ENCODE measurements around the gene MSI2. TPM values are rescaled to one million over a fixed set of nuclear protein-coding genes. Genes with fewer than 3 reads are reported as not detected.
A peak's percentile ranks its signal among the peaks of the same experiment; 100 is the strongest.

MSI2 gene
- total RNA-seq, 1 experiment from 2014 or later: 61.2 TPM

DNA sequence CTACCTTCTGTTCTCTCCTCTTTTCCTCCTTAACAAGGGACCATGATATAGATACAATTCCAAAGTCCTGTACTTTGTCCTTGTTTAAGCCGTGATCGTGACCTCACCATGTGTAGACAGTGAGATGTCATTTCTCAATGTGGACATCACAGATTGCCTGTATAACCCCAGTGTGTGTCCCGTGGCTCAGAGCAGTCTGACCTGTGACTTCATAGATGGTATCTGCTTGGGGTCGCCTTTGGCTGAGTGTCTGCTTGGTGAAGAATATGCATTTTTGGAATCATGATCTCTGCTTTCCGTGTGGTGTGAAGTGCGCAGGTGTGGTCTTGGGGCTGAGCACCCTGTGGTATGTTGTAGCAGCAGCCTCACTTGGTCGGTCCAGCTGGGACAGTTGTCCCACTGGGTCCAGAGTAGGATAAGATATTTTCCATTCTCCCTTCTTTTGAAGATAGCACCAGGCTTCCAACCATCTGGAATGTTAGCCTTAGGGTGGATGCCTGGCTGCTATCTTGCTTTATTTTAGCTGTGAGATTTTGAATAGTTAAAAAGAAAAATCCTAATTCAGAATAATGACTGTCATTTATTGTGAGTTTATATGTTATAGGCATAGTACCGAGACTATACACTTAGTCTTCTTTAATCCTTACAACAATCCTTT, 13.4 kb downstream of the MSI2 start:
- no peak for DNase-seq (ENCODE audit: low spot score)

DNA sequence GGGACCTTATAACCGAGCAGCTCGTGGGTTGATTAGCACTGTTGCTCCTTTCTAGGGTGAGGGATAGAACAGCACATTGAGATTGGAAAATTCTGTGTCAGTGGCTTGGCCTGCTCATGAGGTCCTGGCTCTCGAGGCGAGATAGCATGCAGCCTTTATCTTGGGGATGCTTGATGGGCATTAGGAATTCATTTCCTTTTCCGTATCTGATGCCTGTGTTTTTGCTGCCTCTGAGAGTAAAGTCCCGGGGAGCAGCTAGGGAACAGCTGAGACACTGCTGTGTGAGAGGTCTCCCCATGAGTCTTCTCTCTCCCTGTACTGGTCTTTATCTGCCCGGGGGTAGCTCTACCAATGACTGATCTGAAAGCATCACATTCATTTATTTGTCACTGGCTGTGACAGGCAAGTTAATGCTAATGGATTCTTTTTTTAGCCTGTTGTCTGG, 14.5 kb downstream of the MSI2 start:
- DNase-seq (ENCODE audit: low spot score): no peak

DNA sequence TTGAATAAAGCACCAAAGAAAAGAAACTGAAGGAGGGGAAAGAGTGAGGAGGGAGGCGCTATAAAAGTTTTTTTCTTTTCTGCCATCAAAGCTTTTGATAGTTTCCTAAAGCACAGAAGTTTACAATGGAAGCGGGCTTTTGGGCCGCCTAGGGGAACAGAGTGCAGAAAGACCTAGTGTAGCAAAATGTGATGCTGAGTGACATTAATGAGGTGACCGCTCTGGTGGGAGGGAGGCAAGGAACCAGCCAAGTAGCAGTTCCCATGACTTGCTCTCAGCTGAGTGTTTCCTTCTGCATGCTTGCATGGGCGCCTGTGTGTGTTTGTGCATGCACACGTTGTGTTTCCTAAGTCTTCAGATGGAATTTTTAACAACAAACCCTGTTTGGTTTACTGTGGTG, 15.5 kb downstream of the MSI2 start:
- no peak for DNase-seq (ENCODE audit: low spot score)

DNA sequence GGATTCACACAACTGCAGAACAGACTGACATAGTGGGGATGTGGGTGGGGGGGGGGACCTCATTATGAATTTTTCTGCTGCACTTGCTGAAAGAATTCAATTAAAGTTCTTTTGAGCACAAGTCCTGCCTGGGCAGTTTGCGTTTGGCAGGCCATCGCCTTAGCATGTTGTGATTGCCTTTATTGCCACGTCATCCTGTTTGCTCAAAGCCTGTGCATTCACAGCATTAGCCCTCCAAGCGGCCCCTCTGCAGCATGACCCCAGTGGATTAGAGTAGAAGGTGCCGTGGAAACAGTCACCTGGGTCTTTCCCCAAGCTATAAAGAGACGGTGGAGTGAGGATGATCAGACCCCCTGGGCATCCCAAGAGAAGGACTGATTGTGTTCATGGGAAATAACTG, 17.2 kb downstream of the MSI2 start:
- no peak for DNase-seq (ENCODE audit: low spot score)

DNA sequence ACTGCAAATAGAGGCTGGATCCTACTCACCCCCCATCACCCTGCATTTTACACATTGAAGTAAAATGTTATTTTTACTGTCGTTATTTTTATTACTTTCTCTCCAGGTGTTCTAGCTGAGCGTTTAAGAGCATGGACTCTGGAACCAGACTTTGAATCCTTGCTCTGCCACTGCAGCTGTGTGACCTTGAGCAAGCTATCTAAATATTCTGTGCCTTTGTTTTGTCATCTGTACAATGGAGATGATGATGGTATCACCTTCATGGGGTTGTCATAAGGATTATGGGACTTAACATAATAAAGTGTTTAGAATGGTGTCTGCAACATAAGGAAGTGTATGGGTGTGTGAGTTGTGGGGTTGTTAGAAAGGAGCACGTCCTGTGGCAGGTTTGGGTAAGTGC, 17.8 kb downstream of the MSI2 start:
- DNase-seq (ENCODE audit: low spot score): no peak

DNA sequence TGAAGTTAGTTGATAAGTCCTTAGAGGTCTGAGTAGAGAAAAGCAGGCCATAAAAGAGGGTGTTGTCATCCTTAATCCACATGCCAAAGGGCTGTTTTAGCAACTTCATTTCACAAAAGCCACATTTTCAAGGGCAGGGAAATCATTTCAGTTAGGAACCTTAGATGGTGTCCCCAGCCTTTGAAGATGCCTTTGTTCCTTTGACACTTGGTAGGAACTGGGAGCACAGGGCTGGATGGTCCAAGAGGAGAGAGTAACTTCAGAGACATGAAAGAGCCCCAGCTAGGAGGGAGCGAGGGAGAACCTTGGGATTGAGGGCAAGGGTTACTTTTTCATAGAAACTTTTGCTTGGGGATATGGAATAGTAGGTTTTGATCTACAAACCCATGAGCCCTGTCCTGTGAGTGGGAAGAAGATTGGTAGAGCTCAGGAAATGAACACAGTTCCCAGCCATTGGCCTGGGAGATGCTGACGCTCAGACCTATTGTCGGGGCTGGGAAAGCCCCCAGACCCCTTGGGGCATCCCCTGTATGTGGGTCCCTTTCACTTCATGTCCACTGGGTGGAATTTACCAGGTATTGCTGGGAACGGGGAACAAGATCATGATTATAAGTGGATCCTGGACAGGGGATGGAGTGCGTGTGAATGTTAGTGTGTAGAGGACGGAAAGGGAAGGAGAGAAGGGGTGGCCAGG, 18.9 kb downstream of the MSI2 start:
- no peak for DNase-seq (ENCODE audit: low spot score)

DNA sequence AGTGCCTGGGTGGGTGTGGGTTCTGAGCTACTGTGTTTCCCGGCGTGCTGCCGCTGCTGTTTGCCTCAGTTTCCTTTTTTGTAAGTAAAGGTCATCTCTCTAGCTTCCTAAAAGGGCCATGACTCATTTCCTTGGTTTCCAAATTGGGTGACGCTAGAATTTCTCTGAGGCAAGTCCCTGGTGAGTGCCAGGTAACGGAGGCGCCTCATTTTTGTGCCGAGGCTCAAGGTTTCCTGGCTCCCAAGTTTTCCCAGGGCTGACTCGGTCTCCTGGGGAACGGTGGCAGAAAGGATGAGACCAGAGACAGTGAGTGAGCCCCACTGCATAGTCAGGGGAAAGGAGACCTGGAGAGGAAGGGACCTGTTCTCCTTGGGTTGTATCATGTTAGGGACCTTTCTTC, 20.3 kb downstream of the MSI2 start:
- no peak for DNase-seq (ENCODE audit: low spot score)

DNA sequence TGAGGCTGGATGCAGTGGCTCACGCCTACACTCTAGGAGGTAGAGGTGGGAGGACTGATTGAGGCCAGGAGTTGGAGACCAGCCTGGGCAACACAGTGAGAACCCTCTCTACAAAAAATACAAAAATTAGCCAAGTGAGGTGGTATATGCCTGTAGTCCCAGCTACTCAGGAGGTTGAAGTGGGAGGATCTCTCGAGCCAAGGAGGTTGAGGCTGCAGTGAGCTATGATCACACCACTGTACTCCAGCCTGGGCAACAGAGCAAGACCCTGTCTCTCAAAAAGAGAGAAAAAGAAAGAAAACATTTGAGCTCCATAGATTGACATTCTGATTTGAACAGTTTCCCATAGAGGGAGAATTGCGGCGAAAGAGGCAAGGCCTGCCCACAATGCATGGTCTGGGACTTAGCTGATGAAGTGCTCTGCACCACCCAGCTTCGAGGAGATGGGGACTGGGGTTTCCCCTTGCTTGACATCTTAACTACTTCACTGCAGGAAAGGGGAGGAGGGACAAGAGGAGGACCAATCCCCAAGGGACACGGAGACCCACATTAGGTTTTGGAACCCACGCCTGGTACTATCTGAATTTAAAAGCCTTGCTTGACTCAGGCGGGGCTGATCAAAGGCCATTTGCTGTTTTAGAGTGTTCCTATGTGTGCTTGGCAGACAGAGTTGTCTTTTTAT, 21.7 kb downstream of the MSI2 start:
- DNase-seq (ENCODE audit: low spot score): no peak

DNA sequence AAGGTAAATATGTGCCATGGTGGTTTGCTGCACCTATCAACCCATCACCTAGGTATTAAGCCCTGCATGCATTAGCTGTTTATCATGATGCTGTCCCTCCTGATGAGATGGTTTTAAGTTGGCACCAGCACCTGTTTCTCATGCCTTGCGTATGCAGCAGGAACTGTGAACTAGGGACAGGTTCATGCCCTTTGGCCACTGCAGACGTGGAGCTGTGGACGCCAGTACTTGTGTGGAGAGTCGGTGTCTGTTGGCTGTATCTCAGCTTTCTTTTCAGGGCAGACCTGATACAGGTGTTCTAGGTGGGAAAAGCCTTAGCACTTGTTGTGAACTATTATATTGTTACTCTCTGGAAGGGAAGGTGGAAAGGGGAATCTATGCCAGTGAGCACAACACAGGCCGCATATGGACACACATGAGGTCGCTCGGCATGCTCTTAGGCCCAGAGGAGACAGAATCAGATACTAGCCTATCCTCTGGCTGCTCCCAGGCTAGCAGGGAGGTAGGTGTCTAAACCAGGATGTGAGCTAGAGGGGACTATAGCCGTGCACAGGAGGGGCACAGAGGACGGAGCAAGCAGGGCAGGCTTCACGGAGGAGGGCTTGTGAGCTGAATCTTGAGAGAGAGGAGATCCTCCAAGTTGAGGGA, 22.5 kb downstream of the MSI2 start:
- no peak for DNase-seq (ENCODE audit: low spot score)

DNA sequence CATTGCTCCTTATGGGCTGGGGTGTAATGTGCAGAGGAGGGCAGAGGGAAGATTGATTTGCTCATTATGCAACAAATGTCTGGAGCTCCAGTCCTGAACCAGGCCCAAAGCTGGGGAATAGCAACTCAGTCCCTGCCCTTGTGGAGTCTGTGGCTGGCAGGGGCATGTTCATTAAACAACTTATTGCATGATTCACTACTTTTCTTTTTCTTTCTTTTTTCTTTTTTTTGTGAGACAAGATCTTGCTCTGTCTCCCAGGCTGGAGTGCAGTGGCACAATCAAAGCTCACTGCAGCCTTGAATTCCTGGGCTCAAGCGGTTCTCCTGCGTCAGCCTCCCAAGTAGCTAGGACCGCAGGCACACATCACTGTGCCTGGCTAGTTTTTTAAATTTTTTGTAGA, 23.1 kb downstream of the MSI2 start:
- no peak for DNase-seq (ENCODE audit: low spot score)

DNA sequence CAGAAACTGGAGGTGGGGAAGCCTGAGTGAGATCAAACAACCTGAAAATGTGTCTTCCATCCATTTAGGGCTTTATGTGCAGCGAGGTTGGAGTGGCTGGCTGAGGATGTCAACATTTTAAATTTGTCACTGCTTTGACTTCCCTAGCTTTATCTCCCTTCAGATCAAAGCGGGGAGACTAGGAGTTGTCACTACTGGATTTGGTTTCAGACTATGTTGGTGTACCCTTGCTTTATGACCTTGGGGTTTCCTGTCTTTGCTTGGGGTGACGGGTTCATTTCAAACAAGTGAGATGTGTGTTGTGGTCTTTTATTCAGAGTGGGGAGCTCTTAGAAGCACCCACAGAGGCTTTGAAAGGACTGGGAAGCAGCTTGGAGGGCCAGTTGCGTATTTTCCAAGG, 25.6 kb downstream of the MSI2 start:
- DNase-seq (ENCODE audit: low spot score): no peak

DNA sequence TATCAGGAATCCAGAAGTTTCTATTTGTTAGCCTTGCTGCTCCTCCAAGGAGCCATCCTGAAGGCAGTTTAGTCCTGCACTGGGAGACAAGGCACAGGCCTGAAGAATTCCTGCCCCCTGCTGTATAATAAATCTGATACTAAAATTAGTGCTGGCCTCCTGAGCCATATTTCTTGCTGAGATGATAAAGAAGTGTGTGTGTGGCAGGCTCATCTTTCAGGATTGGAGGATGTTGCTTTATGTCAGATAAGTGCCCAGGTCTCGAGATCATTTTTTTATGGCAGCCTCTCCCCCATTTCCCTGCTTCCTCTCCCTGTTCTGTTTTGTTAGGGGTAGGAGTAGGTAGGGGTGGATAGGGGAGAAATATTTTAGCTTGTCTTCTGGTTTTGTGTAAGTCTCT, 26.0 kb downstream of the MSI2 start:
- no peak for DNase-seq (ENCODE audit: low spot score)

DNA sequence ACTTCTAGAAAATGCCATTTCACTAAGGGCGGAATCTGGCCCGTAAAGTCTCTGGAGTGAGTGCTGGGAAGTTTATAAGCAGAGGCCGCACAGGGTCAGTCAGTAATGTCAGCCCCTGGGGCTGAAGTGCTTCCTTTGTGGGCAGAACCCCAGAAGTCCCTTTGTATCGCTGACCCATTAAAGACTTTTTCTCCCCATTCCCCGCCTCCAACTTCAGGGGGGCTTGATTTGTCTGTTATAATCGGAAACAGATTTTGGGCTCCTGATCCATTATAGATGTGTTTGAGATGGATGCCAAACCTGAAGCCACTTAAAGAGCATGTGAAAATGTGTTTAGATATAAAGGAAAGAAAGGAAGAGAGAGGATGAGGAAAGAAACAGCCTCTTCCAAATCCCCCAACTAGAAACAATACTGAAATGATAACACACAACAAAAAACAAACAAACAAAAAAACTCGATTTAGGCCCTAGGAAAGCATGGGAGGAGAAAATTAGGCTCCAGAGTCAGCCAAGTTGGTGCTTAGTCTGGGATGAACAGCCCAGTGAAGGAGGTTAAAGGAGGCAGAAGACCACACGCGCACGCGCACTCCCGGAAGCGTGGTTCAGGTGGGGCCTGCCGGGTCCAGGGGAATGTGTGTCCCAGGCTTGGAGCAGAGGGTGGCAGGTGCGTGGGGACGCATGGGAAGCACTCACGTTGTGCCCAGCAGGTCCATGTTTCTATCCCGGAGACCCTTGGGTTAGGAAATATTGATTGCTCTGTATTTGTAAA, 27.1 kb downstream of the MSI2 start:
- DNase-seq (ENCODE audit: low spot score): no peak

DNA sequence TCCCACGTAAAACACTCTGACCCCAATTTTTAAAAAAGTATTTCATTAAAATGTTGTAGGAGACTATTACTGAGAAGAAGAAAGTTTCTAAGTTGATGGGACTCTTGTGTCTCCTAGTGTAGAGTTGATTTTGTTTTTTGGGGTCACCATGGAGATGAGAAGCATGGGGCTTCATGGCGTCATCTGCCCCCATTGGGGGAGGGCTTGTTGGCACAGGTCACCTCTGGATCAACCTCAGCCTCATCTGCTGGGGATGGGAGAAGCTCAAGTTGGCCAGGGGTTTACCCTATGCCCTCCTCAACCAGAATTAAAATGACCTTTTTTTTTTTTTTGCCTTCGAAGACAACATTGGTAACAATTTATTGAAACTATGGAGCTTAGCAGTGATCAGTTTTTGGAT, 28.3 kb downstream of the MSI2 start:
- DNase-seq (ENCODE audit: low spot score): no peak

DNA sequence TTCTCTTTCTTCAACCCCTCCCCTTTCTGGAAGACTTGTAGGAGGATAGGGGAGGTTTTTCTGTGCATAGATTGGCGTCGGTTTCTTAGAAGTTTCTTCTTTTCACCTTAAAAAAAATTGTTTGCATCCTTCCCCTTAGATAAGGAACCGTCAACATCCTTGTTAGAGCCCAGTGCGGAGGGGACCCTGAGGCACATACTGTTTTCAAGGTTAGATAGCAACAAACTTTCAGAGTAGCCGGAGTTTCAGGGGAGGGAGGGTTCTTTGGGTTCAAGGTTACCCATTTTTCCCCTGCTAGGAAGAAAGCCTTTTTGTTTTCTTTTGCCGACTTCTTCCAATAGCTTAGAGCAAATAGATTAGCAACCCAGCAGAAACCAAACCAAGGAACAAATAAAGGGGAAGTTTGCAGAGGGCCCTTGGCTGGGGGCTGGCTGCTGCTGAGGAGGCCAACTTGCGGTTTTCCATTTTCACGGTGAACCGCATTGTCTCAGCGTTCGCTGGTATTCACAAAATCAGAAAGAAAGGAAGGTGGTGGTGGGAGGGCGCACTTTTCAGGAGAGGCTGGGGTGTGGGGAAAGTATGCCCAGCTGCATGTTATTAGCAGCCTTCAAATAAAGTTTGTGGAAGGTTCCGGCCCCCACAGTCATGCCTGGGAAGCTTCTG, 28.8 kb downstream of the MSI2 start:
- no peak for DNase-seq (ENCODE audit: low spot score)

DNA sequence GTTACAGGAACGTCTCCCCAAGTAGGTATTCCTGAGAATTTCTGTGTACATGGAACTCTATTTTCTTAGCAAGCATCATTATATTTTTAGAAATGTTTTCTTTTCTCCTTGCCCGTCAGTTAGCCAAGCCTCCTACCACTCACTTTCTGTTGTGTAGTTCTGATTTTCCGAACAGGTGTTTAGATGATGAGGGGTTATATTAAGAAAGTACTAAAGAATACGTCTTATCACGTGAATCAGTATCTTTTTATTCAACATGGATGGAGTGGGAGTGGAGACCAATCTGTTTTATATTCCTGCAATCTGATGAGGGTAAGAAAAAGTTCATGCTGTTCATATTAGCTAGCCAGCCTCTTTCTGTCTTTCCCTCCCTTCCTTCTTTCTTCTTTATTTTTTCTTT, 29.4 kb downstream of the MSI2 start:
- no peak for DNase-seq (ENCODE audit: low spot score)

DNA sequence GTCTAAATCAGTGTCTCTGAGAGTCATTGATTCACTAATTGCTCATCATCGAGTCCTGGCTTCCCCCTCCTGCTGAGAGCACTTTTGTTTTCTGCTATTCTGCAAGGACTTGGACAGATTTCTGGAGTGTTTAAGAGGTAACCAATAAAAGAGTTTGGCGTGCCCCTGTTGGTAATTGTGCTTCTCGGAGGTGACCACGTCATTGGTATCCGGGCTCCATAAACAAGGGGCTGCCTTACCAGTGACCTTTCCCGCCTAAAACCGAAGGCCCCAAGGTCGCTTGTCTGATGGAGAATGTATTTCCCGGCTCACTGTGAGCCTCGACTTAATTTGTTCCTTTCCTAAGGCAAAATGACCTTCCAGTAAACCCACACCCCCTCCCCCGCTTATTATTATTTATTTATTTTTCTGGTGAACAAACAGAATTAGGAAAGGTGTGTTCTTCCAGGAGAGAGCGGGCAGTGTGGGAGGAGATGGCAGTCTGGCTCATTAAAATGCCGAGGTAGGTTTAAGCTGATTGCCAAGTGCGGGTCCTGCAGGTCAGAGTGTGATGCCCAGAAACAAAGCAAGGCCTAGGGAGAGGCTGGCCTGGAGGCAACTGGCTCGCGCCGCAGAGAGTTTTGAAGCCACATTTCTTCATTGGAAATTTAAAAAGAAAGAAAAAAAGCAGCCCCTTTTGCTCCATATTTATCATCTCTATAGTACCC, 30.2 kb downstream of the MSI2 start:
- no peak for DNase-seq (ENCODE audit: low spot score)

DNA sequence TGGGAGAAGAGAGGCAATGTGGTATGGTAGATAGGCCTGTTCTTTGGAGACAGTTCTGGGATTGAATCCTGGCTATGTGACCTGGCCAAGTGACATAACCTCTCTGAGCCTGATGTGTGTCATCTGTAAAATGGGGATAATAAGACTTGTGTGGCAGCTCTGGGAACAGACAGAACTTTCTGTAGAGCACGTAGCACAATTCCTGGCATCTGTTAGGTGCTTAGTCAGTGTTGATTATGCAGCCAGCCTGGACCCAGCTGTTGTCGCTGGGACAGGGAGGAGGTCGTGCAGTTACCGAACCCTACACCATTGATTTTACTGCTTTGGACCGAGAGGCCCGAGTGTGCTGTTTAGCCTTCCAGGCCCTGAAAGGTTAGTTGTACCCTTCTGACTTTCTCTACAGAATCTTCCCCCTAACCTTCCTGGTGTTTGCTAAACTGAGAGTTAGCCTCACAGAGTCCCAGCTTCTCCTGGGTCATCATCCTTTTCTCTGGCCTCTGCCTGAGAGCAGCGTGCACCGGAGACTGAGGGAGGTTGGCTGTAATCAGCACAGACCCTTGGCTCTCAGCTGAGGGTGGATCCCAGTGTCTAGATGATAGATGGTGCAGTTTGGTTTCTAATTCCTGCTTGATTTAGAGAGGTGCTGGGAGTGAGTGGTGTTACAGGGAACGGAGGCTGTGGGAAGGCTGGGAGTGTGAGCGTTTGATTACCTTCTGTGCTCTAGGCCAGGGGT, 31.9 kb downstream of the MSI2 start:
- no peak for DNase-seq (ENCODE audit: low spot score)

DNA sequence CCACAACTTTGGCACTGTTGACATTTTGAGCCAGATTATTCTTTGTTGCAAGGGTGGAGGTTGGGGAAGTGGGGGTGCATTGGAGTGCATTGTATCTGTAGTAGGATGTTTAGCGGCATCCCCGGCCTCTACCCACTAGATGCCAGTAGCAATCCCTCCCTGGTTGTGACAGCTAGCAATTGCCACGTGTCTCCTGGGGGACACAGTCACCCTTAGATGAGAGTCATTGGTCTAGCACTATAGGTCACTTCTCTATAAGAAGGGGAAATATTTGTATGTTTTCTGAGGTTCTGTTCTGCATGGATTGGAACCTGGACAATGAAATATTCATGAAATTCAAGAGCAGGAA, 32.4 kb downstream of the MSI2 start:
- DNase-seq (ENCODE audit: low spot score): peak; percentile 5

DNA sequence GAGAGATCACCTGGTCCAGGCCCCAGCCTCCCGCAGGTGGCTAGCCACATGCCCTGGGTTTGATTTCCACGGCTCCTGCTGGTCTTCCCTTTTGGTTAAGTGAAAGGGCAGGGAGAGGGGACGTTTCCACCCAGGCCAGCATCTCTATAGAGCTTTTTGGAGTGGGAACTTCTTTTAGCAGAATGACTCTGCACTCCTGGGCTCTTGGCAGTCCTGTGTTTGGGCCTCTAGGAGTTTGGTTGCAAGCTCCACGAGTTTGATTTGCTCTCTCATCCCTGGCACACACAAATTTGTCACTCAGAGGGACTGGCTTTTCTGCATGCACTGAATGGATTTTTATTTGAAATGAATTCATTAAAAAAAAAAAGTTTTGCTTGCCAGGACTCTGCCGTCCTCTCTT, 32.8 kb downstream of the MSI2 start:
- no peak for DNase-seq (ENCODE audit: low spot score)
